ENCODE measurements around the gene HOATZ.

- TF ChIP-seq POLR2A (IDR thresholded peaks at IDR 0.05) (no peak), POLR2AphosphoS5 (IDR thresholded peaks at IDR 0.05) (no peak)
These were observed 66.8 kb downstream of the HOATZ start for GRCh38 chr11:111581341-111581740.

All from spleen (tissue), 3 donors.